Erythroblast (primary cell): ENCODE data around the gene ILF3.

Experiments
- GATA1 ChIP-seq: IDR thresholded peaks from 2 replicates; pipeline ENCODE4 v1.6.1; 2011; ENCODE audit warnings: low read depth, mild to moderate bottlenecking, control low read depth, low read length, moderate library complexity
- POLR2A ChIP-seq: IDR thresholded peaks from 2 replicates; pipeline ENCODE4 v1.6.1; 2011; ENCODE audit warnings: mild to moderate bottlenecking, low read length

DNA sequence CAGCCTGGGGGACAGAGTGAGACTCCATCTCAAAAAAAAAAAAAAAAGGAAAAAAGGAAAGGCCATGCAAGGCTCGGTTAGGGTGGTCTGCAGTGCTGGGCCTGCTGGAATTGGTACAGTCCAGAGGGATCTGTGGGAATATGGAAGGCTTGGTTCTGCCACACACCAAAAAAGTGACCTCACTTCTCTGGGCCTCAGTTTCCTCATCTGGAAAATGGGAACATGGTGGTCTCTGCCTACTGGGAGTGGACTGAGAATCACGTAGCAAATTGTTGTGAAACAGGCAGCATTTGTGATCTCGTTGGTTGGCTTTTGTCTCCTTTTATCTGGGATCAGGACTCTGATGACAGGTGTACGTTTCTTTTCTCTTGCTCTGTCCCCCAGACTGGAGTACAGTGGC lies 71.3 kb downstream of the ILF3 start:
- no peak for TF ChIP-seq POLR2A
- TF ChIP-seq GATA1: no peak
